A673 (cell line): ENCODE results near the gene KCNJ9.

Experiments
- EZH2 ChIP-seq: fragments of 200-600 bp; sonication (generic); IDR thresholded peaks from 2 replicates; pipeline ENCODE4 v1.6.1; 2017; ENCODE audit warnings: borderline replicate concordance, low read depth, mild to moderate bottlenecking, mixed read lengths, antibody characterized with exemption, low read length; ENCODE audit not compliant: poor library complexity, severe bottlenecking
- TF ChIP-seq, protein P1 (sequence below): fragments of 300-800, 200-600 bp; sonication (generic); conservative IDR thresholded peaks from 2 replicates; pipeline ENCODE4 v1.5.1; 2017; ENCODE audit warnings: low read depth, mild to moderate bottlenecking, antibody characterized with exemption, low read length, moderate library complexity, mixed read lengths

DNA sequence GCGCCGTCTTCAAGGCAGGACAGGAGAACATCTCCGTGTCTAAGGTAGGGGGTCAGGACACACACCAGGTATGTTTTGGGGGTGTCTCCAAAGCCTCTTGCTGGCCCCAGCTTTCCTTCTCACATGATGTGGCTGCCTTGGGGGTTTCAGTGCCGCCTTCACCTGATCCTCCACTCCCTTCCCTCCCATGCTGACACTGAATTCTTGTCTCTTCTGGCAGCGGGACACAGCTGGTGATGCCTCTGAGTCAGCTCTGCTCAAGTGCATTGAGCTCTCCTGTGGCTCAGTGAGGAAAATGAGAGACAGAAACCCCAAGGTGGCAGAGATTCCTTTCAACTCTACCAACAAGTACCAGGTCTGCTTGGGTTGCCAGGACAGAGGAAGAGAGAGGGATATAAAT lies 47.7 kb downstream of the KCNJ9 start:
- TF ChIP-seq, protein P1, sequence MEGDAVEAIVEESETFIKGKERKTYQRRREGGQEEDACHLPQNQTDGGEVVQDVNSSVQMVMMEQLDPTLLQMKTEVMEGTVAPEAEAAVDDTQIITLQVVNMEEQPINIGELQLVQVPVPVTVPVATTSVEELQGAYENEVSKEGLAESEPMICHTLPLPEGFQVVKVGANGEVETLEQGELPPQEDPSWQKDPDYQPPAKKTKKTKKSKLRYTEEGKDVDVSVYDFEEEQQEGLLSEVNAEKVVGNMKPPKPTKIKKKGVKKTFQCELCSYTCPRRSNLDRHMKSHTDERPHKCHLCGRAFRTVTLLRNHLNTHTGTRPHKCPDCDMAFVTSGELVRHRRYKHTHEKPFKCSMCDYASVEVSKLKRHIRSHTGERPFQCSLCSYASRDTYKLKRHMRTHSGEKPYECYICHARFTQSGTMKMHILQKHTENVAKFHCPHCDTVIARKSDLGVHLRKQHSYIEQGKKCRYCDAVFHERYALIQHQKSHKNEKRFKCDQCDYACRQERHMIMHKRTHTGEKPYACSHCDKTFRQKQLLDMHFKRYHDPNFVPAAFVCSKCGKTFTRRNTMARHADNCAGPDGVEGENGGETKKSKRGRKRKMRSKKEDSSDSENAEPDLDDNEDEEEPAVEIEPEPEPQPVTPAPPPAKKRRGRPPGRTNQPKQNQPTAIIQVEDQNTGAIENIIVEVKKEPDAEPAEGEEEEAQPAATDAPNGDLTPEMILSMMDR = no peak
- no peak for TF ChIP-seq EZH2
